HG03025 (cell line): ENCODE results near the gene AHCYL1.
"Not testable (repeated sequence)": the region's sequence is repeated elsewhere in the genome, so short reads cannot be mapped to it uniquely, and the experiment has no call there.

Experiments used
- ATAC-seq: cut with Tn5 transposase; IDR thresholded peaks from one replicate; pipeline ENCODE4 v1.9.1; 2021; ENCODE audit warnings: mild to moderate bottlenecking, moderate library complexity; ENCODE audit not compliant: unreplicated experiment, low FRiP score

Gene AHCYL1

GRCh38 chr1:109996476-109996875, 11.9 kb downstream of the AHCYL1 start:
- no peak for ATAC-seq

- no peak for ATAC-seq
Measured at GRCh38 chr1:109997204-109997866, 12.8 kb downstream of the AHCYL1 start.

- ATAC-seq = no peak
Measured at GRCh38 chr1:109997867-109998229, 13.3 kb downstream of the AHCYL1 start.

- ATAC-seq = no peak
Measured at GRCh38 chr1:110002695-110003094, 18.1 kb downstream of the AHCYL1 start.

GRCh38 chr1:110003747-110004428, 19.3 kb downstream of the AHCYL1 start:
- peak; percentile 43 for ATAC-seq

GRCh38 chr1:110004583-110004982, 20.0 kb downstream of the AHCYL1 start:
- ATAC-seq = no peak

DNA sequence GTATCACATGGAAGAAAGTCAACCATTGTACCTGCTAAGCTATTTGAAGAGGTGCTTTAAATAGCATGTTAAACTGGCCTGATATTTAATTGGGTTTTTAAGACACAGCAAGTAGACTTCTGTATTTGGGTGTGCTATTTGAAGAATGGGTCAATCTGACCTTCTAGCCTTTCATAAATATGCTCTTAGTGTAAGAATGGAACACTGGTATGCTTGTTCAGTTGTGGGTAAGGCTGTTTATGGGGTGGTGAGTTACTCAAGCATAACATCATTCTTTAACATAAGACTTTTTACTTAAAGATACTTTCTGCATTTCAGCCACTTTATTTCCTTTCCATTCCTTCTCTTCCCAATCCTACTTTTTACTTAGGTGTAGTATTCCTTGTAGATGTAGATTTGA, 21.4 kb downstream of the AHCYL1 start:
- no peak for ATAC-seq

GRCh38 chr1:110006516-110006915, 22.0 kb downstream of the AHCYL1 start:
- ATAC-seq = no peak

DNA sequence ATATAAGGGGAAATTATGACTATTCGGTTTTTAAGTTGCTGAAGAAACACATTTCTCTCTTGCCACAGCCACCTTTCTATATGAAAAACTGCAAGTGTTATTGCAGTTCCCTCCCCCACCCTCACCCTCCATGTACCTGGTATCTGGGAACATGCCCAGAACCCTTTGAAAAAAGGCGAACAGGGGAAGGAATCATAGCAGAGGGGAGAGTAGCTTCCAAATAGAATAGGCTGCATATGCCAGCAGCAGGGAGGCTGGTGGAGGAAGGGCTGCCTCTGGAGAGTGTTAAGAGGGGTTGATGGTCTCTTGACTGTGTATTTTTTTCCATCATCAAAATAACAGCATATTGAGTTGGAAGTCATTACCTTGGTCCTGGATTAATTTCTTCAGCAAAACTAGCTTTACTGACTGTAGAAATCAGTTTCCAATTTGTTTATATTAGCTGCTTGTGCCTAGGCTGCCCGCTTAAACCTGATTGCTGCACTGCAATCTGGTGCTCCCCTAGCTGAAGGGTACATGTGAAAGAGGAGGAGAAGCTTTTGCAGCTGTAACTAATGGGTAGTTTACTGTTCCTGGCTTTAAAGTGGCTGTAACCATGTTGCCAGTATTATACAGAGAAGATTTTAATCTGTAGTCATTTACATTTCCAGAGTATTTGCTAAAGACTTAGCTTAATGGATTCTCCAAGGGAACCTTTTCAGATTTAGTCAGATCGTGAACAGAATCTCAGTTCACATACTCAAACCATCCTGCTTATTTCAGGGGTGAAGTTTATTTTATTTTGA, 22.7 kb downstream of the AHCYL1 start:
- no peak for ATAC-seq

- ATAC-seq = no peak
Measured at GRCh38 chr1:110008971-110009565, 24.5 kb downstream of the AHCYL1 start.

GRCh38 chr1:110011527-110012041, 27.0 kb downstream of the AHCYL1 start:
- peak; percentile 97 for ATAC-seq

DNA sequence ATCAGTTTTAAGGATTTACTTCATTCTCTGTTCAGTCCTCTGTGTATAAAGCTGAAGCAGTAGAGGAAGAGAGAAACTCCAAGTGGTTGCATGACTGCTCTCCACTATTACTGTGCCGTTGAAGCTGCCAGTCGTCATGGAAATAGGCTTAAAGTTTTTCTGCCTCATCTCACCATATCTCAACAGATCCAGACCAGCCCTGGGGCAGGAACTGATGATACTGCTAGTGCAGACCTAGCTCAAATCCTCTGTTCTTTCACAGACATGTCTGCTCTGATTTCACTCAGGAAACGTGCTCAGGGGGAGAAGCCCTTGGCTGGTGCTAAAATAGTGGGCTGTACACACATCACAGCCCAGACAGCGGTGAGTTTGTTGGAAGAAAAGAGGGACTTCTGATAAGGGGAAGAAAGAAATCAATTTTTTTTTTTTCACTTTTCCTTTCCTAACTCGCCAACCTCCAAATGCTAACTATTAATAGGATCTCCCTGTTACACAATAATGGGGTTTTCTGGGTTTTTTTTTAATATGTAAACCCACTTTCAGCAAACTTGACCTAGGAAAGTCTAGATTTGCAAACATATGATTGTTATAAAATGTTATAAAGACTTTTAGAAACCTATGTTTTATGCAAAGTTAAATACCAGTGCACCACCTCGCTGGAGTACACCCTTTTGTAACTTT, 27.7 kb downstream of the AHCYL1 start:
- ATAC-seq = peak; percentile 59

GRCh38 chr1:110017792-110018191, 33.2 kb downstream of the AHCYL1 start:
- ATAC-seq = no peak

DNA sequence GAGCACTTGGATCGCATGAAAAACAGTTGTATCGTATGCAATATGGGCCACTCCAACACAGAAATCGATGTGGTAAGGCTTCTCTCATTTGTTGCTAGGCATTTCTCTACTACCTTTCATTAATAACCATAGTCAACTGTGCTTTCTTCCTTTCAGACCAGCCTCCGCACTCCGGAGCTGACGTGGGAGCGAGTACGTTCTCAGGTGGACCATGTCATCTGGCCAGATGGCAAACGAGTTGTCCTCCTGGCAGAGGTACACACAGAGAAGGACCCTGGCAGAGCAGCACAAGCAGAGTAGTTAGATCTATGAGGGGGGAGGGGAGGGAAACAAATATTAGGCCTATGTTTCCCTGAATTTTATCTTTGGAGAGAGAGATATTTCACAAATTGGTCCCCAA, 33.8 kb downstream of the AHCYL1 start:
- no peak for ATAC-seq

- ATAC-seq = no peak
Measured at GRCh38 chr1:110019770-110020169, 35.2 kb downstream of the AHCYL1 start.

DNA sequence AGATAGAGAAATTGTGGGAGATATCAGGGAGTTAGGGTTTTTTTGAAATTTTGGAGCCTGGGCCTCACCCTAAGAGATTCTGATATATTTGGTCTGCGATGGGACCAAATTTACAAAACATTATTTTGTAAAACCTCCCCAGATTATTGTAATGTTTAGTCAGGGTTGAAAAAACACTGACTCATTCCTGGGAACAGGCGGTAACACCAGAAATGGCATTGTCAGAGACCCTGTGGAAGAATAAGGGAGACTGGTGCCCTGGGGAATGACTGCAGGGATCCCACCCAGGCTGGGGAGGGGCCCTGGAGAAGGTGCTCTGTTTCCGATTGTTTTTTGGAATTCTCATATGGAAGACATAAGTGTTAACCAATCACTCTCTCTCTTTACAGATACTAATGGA, 36.7 kb downstream of the AHCYL1 start:
- ATAC-seq = no peak

DNA sequence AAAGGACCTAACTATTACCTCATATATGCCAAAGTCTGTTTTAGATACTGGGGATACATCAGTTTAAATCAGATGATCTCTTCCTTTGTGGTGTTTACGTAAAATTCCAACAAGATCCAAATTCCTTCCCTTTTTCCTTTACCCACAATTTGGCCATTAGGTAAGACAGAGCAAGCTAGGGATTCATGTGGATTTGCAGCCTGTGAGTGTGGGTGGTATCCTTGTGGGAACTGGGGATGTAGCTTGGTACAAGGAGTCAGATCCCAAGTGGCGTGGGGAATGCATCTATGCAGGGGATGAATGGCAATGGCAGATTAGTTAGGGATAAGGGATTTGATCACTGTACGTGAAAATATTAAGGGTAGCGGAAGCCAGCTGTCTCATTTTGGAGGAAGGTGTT, 40.0 kb downstream of the AHCYL1 start:
- ATAC-seq = no peak

DNA sequence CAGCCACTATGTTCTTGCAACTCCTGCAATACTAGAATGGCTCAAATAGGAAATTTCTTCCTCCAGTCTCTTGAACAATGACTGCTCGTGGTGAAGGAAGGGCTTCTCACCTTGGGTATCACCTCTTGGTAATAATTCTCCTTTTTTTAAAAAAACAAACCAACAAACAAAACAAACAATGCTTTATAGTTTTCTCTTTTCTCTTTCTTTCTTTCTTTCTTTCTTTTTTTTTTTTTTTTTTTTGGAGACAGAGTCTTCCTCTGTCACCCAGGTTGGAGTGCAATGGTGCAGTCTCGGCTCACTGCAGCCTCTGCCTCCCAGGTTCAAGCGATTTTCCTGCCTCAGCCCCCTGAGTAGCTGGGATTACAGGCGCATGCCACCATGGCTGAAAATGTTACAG, 46.1 kb downstream of the AHCYL1 start:
- not testable (repeated sequence) for ATAC-seq

DNA sequence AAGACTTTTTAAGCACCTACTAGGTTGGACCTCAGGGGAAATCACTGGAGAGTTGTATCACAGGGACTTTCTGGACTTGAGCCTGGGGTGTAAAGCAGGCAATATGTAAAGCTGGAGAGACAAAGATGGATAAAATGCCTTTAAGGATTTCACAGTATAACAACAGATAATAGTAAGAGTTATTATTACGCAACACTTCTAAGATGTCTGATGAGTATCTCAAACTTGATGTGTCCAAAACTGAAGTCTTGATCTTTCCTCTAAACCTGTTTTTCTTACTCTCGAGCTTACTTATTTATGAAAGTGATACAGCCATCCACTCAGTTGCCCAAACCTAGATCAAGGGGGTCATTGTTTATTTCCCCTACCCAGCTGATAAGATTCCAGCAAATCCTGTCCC, 47.8 kb downstream of the AHCYL1 start:
- no peak for ATAC-seq

DNA sequence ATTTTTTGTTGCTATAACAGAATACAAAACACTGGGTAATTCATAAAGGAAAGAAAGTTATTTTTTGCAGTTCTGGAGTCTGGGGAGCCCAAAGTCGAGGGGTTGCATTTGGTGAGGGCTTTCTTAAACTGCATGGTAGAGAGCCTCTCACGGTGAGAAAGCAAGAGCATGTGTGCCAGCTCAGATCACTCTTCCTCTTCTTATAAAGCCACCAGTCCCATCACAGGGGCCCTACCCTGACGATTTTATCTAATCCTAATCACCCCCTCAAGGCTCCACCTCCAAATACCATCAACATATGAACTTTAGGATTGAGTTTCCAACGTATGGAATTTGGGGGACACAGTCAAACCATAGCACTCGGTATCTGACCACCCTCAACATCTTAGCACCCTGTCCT, 48.9 kb downstream of the AHCYL1 start:
- ATAC-seq = no peak
